ENCODE measurements around the gene MISP3.

MISP3 gene

GRCh38 chr19:14089662-14090508, 17.3 kb downstream of the MISP3 start:
- peak; percentile 40; the same call in 1 of the 2 replicates for TF ChIP-seq CTCF (IDR thresholded peaks at IDR 0.05; ENCODE audit: control insufficient read depth, extremely low read depth, insufficient read depth)
- H3K4me3 ChIP-seq (ENCODE audit: low read depth, low read length) = peak overlapping the region; percentile 51
- no peak for DNase-seq (ENCODE audit: low read depth)

DNA sequence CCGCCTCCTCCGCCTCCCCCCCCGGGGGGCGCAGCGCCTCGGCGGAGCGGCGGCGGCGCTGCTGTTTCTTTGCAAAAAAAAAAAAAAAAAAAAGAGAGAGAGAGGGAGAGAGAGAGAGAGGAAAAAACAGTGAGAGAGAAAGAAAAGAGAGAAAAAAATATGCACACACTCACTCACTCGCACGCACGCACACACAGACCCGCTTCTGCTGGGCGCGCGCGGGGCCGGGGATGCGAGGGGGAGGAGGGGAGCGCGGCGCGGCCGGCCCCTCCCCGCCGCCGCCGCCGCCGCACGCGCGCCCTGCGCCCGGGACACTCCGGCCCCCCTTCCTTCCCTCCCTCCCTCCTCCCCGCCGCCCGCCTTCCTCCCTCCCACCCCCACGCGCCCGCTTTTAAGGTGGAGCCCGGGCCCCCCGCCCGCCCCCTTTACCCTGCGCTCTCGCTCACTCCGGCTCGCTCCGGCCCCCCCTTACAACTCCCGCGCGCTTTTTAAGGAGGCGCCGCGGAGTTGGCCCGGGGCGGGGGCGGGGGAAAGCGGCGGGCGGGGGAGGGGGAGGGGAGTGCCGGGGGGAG, 18.0 kb downstream of the MISP3 start, which contains the start of gene SAMD1:
TSS of gene SAMD1 (minus strand) at position 243 of the 572 bp plus-strand sequence.
- no peak for DNase-seq (ENCODE audit: low read depth)
- H3K4me3 ChIP-seq (ENCODE audit: low read depth, low read length) = peak within 1 kb of the TSS; percentile 71
- no peak for TF ChIP-seq CTCF (IDR thresholded peaks at IDR 0.05; ENCODE audit: control insufficient read depth, extremely low read depth, insufficient read depth)

DNA sequence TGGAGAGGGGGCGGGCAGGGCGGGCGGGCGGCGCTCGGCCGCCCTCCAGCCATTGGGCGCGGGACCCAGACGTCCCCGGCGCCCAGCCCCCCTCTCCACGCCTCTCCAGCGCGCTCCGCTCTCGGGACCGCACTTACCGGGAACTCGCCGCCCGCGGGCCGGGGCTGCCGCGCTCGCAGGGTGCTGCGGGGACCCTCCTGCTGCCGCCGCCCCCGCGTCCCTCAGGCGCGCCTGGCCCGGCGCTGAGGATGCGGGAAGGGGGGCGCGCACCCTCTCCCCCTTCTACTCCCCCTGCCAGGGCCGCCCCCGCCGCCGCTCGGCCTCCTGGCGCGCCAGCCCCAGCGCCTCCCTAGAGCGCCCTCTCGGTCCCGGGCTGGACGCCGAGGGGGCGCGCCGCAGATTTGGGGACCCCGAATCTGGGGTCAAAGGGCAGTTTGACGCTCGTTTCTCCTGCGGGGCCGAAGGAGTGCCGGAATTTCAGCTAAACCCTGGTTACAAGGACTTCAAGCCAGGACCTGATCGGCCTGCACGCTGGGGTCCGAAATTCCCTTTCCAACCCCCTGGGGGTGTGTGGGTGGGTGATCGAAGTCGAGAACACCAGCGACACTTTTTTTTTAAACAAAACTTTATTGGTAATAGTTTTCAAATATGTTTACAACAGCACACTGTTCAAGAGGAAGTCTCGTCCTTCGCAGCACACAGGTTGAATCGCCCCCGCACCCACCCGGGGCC, 18.7 kb downstream of the MISP3 start:
- no peak for DNase-seq (ENCODE audit: low read depth)
- peak; percentile 29; the same call in 1 of the 2 replicates for TF ChIP-seq CTCF (IDR thresholded peaks at IDR 0.05; ENCODE audit: control insufficient read depth, extremely low read depth, insufficient read depth)
- peak overlapping the region; percentile 71 for H3K4me3 ChIP-seq (ENCODE audit: low read depth, low read length)

GRCh38 chr19:14091813-14092462, 19.4 kb downstream of the MISP3 start:
- DNase-seq (ENCODE audit: low read depth) = no peak
- TF ChIP-seq CTCF (IDR thresholded peaks at IDR 0.05; ENCODE audit: control insufficient read depth, extremely low read depth, insufficient read depth) = no peak
- H3K4me3 ChIP-seq (ENCODE audit: low read depth, low read length) = peak overlapping the region; percentile 71

DNA sequence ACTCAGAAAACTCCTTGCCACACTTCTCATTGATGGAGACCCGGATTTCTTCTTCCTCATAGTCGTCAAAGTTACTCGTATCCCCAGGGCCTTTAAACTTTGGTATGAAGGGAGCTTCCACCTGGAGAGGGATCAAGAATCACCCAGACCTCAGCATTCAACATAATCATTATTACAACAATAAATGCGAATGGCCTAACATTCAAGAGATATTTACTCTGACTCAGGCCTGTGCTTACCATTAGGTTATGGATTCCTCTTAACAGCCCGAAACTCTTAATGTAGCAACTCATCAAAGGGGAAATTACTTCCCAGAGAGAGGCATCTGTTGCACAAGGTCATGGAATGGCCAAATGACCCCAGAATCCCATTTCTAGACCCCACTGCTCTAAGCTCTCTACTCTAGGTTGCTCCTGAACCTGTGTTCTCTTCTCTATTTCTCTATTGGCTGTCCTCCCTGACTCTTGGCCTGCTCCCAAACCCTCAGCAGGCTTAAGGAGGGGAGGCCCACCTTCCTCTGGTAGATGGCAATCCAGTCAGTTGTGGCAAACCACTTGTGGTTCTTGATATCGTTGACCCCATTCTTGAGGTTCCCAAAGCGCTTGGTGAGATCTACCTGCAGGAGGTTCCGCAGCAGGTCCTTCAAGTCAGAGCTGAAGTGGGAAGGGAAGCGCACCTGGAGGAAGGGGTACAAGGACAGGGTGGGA, 20.7 kb downstream of the MISP3 start:
- no peak overlapping the region for H3K4me3 ChIP-seq (ENCODE audit: low read depth, low read length)
- no peak for DNase-seq (ENCODE audit: low read depth)
- no peak for TF ChIP-seq CTCF (IDR thresholded peaks at IDR 0.05; ENCODE audit: control insufficient read depth, extremely low read depth, insufficient read depth)

DNA sequence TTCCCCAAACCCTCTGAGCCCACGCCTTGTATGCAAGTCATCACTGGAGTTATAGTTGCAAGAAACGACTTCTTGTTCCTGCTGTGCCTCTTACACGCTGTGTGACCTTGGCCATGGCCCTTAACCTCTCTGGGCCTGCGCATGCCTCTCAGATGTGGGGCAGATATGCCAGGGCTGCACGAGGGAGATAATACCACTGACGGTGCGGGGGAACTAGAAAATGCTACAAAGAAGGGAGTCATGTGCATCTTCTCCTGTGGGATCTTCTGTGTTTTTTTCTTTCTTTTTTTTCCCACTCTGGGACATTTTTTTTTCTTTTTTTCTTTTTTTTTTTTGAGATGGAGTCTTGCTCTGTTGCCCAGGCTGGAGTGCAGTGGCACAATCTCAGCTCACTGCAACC, 22.3 kb downstream of the MISP3 start:
- no peak for TF ChIP-seq CTCF (IDR thresholded peaks at IDR 0.05; ENCODE audit: control insufficient read depth, extremely low read depth, insufficient read depth)
- DNase-seq (ENCODE audit: low read depth) = no peak
- no peak overlapping the region for H3K4me3 ChIP-seq (ENCODE audit: low read depth, low read length)

Measured in LNCaP clone FGC (cell line).